LNCaP clone FGC (cell line): Measurements from ENCODE around the gene CFAP57.

ENCODE experiments used
- DNase-seq: peaks from one replicate; pipeline ENCODE4 v3.0.0-alpha.2; 2011; ENCODE audit warnings: low read depth
- H3K4me3 ChIP-seq: 2 replicates; pipeline ENCODE4 v1.5.1; 2011; ENCODE audit warnings: mild to moderate bottlenecking, low read depth, low read length, control low read depth
- TF ChIP-seq, protein P1 (sequence below): IDR thresholded peaks from 2 replicates; pipeline ENCODE4 v1.5.1; 2012; ENCODE audit warnings: mild to moderate bottlenecking; ENCODE audit not compliant: control insufficient read depth, insufficient read depth; ENCODE audit errors: extremely low read depth

Gene CFAP57

DNA sequence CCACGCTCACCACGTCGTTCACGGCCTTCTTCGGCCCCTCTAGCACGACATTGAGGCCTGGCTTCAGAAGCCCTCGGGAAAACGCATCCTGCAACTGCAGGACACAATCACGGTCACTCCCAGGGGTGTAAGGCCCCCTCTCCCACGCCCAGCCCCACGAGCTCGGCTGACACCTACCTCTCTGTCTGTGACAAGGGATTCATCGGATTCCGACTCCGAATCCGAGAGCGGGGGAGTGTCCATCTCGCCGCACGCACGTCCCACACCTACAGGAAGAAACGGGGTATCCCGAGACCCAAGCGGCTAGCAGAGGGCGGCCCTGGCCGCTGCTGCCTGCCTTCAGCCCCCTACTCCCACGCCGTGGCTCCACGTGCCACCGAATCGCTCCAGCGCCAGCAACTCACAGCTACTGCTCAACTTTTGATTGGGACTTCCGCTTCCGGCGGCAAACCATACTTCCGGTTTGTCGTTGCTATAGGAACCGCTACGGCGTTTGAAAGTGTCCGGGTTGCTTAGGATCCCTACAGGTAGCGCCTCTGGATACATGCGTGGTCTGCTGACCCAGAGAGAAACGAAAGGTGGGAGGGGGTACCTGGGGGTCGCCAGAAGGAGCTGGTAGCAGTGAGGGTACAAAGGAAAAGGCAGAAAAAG lies at the start of gene CFAP57, which contains the start of gene EBNA1BP2:
CFAP57 (plus strand) TSS at position 455 of the 651 bp plus-strand sequence. CDS start 424 bp downstream, outside the sequence.
EBNA1BP2 (minus strand) TSS at position 415 of the 651 bp plus-strand sequence; CDS start at position 243, 172 bp downstream.
- peak; percentile 94 for DNase-seq
- peak within 1 kb of the TSS; percentile 100 for H3K4me3 ChIP-seq
- TF ChIP-seq, protein P1, sequence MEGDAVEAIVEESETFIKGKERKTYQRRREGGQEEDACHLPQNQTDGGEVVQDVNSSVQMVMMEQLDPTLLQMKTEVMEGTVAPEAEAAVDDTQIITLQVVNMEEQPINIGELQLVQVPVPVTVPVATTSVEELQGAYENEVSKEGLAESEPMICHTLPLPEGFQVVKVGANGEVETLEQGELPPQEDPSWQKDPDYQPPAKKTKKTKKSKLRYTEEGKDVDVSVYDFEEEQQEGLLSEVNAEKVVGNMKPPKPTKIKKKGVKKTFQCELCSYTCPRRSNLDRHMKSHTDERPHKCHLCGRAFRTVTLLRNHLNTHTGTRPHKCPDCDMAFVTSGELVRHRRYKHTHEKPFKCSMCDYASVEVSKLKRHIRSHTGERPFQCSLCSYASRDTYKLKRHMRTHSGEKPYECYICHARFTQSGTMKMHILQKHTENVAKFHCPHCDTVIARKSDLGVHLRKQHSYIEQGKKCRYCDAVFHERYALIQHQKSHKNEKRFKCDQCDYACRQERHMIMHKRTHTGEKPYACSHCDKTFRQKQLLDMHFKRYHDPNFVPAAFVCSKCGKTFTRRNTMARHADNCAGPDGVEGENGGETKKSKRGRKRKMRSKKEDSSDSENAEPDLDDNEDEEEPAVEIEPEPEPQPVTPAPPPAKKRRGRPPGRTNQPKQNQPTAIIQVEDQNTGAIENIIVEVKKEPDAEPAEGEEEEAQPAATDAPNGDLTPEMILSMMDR, result no peak

DNA sequence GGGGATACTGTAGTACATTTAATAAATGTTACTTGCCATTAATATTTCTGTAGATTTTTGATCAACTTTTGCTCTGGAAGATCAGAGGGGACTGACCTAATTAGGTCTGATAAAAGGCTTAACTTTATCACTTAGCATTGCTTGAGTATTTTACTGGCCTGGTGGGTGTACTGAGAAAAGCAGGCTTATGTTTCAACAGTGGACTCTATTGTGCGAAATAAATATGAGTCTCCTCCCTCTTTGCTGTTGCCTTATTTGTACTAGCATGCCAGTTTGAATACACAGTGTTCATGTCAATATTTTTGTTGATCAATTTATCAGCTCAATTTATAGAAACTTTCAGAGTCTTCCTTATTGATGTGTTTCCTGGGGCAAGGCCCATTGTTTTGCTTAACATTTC lies 49.1 kb upstream of the CFAP57 start:
- DNase-seq, result no peak
- TF ChIP-seq, protein P1, result no peak

DNA sequence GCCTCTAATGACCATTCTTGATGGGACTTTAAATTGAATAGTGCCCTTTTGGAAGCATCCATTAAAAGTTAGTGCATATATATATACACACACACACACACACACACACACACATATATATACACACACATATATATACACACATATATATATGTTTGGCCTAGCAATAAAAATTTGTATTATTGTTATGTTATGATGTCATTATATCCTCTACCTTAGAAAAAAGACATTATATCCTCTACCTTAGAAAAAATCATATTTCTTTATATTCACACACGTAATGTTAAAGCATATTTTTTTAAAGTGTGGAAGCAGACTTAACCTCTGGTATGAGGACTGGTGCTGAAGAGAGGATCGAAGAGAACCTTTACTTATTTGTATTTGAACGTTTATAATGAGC lies 43.3 kb upstream of the CFAP57 start:
- no peak for DNase-seq
- no peak overlapping the region for H3K4me3 ChIP-seq
- TF ChIP-seq, protein P1, result no peak

More for the DNA sequence above, 49.1 kb upstream of the CFAP57 start:
- H3K4me3 ChIP-seq, result no peak overlapping the region

DNA sequence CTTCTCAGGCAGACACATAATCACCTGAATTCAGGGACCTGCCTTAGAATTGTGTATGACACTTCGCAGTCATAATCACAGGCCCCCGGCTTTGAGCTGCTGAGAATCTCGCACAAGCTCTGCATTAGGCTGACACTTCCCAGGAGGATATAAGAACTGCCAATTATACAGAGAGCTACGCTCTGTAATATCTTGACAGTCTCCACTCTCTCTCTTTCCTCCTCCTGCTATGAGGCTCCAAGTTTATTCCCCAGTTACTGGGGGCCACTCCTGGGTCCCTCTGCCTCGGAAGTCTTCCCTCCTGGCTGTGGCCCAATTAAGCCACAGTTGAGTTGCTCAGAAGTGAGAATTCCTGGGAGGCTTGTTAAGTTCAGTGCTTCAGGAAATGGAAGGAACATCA lies 42.7 kb upstream of the CFAP57 start:
- TF ChIP-seq, protein P1, result no peak
- no peak for DNase-seq
- no peak overlapping the region for H3K4me3 ChIP-seq

DNA sequence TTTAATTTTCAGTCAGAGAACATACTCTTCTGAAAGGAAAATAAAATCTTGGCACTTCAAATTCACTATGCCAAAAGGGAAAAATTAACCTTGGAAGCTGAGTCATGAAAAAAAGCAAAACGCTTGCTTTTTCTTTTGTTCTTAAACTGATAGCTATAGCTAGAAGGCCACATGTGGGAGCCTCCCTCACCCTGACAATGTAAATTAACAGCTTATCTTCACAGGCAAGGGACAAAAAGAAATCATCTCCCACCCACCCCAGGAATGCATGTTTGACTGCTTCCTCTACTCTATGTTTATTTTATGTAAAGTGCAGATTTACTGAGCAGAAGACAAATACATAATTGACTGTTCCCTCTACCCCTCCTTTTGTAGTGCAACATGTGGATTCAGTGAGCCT lies 38.1 kb upstream of the CFAP57 start:
- TF ChIP-seq, protein P1, result no peak
- H3K4me3 ChIP-seq, result no peak overlapping the region
- no peak for DNase-seq

DNA sequence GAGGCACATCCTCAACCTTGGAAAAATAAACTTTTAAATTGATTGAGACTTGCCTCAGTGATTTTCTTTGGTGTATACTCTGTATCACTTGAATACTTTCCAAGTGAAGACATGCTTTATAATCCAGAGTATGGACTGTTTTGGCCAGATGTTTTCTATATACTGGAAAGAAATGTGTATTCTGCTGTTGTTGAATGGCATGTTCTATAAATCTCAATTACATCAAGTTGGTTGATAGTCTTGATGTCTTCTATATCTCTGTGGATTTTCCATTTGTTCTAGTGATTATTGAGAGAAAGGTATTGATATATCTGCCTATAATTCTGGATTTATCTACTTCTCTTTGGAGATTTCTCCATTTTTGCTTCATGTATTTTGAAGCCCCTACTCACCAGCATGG lies 37.5 kb upstream of the CFAP57 start:
- TF ChIP-seq, protein P1, result no peak
- H3K4me3 ChIP-seq, result no peak overlapping the region
- DNase-seq, result no peak
